Testis (tissue), 2 donors: ENCODE data around the gene CDK5RAP3.

ENCODE experiments used
- POLR2A ChIP-seq: fragments of 450-650 bp; IDR thresholded peaks from one replicate; pipeline ENCODE4 v1.6.1; 2017; ENCODE audit warnings: antibody characterized with exemption, mild to moderate bottlenecking, moderate library complexity
- TF ChIP-seq, protein P1 (sequence below), 3 experiments: fragments of 450-650 bp in 2 of 3; fragments of 200-600 bp in 1 of 3; sonication (generic) in 1 of 3; IDR thresholded peaks; one replicate each; pipeline ENCODE4 v1.5.1; 2016 to 2019; ENCODE audit warnings: antibody characterized with exemption in 3 of 3, mild to moderate bottlenecking in 2 of 3, moderate library complexity in 1 of 3

- no peak for TF ChIP-seq POLR2A
- TF ChIP-seq, protein P1, sequence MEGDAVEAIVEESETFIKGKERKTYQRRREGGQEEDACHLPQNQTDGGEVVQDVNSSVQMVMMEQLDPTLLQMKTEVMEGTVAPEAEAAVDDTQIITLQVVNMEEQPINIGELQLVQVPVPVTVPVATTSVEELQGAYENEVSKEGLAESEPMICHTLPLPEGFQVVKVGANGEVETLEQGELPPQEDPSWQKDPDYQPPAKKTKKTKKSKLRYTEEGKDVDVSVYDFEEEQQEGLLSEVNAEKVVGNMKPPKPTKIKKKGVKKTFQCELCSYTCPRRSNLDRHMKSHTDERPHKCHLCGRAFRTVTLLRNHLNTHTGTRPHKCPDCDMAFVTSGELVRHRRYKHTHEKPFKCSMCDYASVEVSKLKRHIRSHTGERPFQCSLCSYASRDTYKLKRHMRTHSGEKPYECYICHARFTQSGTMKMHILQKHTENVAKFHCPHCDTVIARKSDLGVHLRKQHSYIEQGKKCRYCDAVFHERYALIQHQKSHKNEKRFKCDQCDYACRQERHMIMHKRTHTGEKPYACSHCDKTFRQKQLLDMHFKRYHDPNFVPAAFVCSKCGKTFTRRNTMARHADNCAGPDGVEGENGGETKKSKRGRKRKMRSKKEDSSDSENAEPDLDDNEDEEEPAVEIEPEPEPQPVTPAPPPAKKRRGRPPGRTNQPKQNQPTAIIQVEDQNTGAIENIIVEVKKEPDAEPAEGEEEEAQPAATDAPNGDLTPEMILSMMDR (IDR thresholded peaks at IDR 0.05) = no peak
Measured at GRCh38 chr17:47945080-47945479, 25.8 kb upstream of the CDK5RAP3 start.
